Endothelial cell of umbilical vein (primary cell): ENCODE data around the gene HECW1. TPM values are rescaled to one million over a fixed set of nuclear protein-coding genes. Genes with fewer than 3 reads are reported as not detected.
"Not testable (repeated sequence)": the region's sequence is repeated elsewhere in the genome, so short reads cannot be mapped to it uniquely, and the experiment has no call there.

Experiments
- BruUV-seq: library from RNA; stranded (reverse); fragments of 400-500 nt; replicated peaks from 2 replicates; lab custom pipeline; 2021; lab: Mats Ljungman, UMichigan
- CTCF ChIA-PET: fragments of 300-600, 350-600 bp; sonication (Branson Sonifier 250); formaldehyde crosslinking; loops from one replicate; lab custom pipeline; 2021; ENCODE audit warnings: antibody characterized with exemption, inconsistent platforms; lab: Charles Lee
- POLR2A ChIA-PET: fragments of 300-600, 350-600 bp; sonication (Branson Sonifier 250); formaldehyde crosslinking; loops from one replicate; lab custom pipeline; 2021; ENCODE audit warnings: antibody characterized with exemption, inconsistent platforms; lab: Charles Lee
- DNase-seq: peaks from one replicate; pipeline ENCODE4 v3.0.0-alpha.2; 2011; ENCODE audit warnings: low read depth, low spot score
- FAIRE-seq: peaks from 2 replicates; lab custom pipeline; 2011; peaks lifted over from hg19 to GRCh38; lab: Jason Lieb, UNC
- H2AFZ ChIP-seq: 2 replicates; pipeline ENCODE4 v1.6.0; 2012; ENCODE audit warnings: low read depth, low read length, control low read depth, inconsistent platforms
- H3K27ac ChIP-seq: 2 replicates; pipeline ENCODE4 v1.5.1; 2011; ENCODE audit warnings: low read depth, mild to moderate bottlenecking, control low read depth, low read length, moderate library complexity; ENCODE audit not compliant: insufficient read depth
- H3K27me3 ChIP-seq, 2 experiments: 2 replicates each; pipeline versions ENCODE4 v1.6.0 to v1.6.1; 2011; ENCODE audit warnings: low read length in 2 of 2, mixed read lengths in 1 of 2; ENCODE audit not compliant: control insufficient read depth in 2 of 2, insufficient read depth in 2 of 2
- H3K36me3 ChIP-seq, 2 experiments: 2 replicates in 1 of 2; 3 replicates in 1 of 2; pipeline ENCODE4 v1.5.1; 2011; ENCODE audit warnings: low read length in 2 of 2, mild to moderate bottlenecking in 1 of 2, moderate library complexity in 1 of 2; ENCODE audit not compliant: control insufficient read depth in 2 of 2, insufficient read depth in 2 of 2; ENCODE audit errors: extremely low read depth in 1 of 2
- H3K4me1 ChIP-seq: 3 replicates; pipeline ENCODE4 v1.5.1; 2011; ENCODE audit warnings: mild to moderate bottlenecking, low read length; ENCODE audit not compliant: control insufficient read depth, insufficient read depth; ENCODE audit errors: extremely low read depth
- H3K4me2 ChIP-seq: 2 replicates; pipeline ENCODE4 v1.6.1; 2011; ENCODE audit warnings: low read length, control low read depth, mixed read lengths; ENCODE audit not compliant: insufficient read depth
- H3K4me3 ChIP-seq, 3 experiments: fragments of 200-600 bp in 1 of 3; sonication (generic), shearing (Covaris generic) in 1 of 3; replicated peaks in 1 of 3; 2 replicates each; pipeline ENCODE4 v1.5.1; 2011 to 2016; ENCODE audit warnings: control low read depth in 3 of 3, low read length in 3 of 3, mild to moderate bottlenecking in 2 of 3, inconsistent platforms in 1 of 3, low read depth in 1 of 3, moderate library complexity in 1 of 3; ENCODE audit not compliant: insufficient read depth in 1 of 3
- H3K79me2 ChIP-seq: 2 replicates; pipeline ENCODE4 v1.6.0; 2012; ENCODE audit warnings: low read length, inconsistent platforms; ENCODE audit not compliant: control insufficient read depth, insufficient read depth
- H3K9ac ChIP-seq: replicated peaks from 2 replicates; pipeline ENCODE3; 2011; ENCODE audit warnings: low read length, control low read depth; ENCODE audit not compliant: insufficient read depth; ENCODE audit errors: extremely low read depth
- H3K9me1 ChIP-seq: replicated peaks from 3 replicates; pipeline ENCODE4 v1.6.0; 2011; ENCODE audit warnings: mild to moderate bottlenecking, low read length; ENCODE audit not compliant: control insufficient read depth, insufficient read depth; ENCODE audit errors: extremely low read depth
- H3K9me3 ChIP-seq: replicated peaks from 2 replicates; pipeline ENCODE4 v1.5.1; 2012; ENCODE audit warnings: low read length, inconsistent platforms; ENCODE audit not compliant: control insufficient read depth, insufficient read depth
- H4K20me1 ChIP-seq: replicated peaks from 2 replicates; pipeline ENCODE3; 2011; ENCODE audit warnings: mild to moderate bottlenecking, low read length; ENCODE audit not compliant: control insufficient read depth, insufficient read depth; ENCODE audit errors: extremely low read depth
- EZH2 ChIP-seq: IDR thresholded peaks from 2 replicates; pipeline ENCODE4 v1.6.1; 2012; ENCODE audit warnings: borderline replicate concordance, low read depth, mild to moderate bottlenecking, moderate library complexity, low read length, inconsistent platforms; ENCODE audit not compliant: severe bottlenecking
- FOS ChIP-seq: IDR thresholded peaks from 2 replicates; pipeline ENCODE4 v1.6.1; 2011; ENCODE audit warnings: mild to moderate bottlenecking, low read length, moderate library complexity, borderline replicate concordance; ENCODE audit not compliant: insufficient read depth
- GATA2 ChIP-seq: IDR thresholded peaks from 2 replicates; pipeline ENCODE4 v1.7.0; 2011; ENCODE audit warnings: low read depth, mild to moderate bottlenecking, moderate library complexity, mixed read lengths, low read length; ENCODE audit not compliant: insufficient read length, insufficient read depth
- JUN ChIP-seq: IDR thresholded peaks from 2 replicates; pipeline ENCODE4 v1.6.1; 2011; ENCODE audit warnings: borderline replicate concordance, low read depth; ENCODE audit not compliant: insufficient read length, insufficient read depth
- MAX ChIP-seq: IDR thresholded peaks from 2 replicates; pipeline ENCODE4 v1.6.1; 2011; ENCODE audit not compliant: insufficient read depth, insufficient read length
- MYC ChIP-seq: IDR thresholded peaks from one replicate; pipeline ENCODE4 v1.6.1; 2011; ENCODE audit warnings: mild to moderate bottlenecking, low read depth, low read length
- POLR2A ChIP-seq: IDR thresholded peaks from 2 replicates; pipeline ENCODE4 v1.6.1; 2012; ENCODE audit warnings: low read depth, mild to moderate bottlenecking, control low read depth, low read length
- POLR2AphosphoS5 ChIP-seq: IDR thresholded peaks from 2 replicates; pipeline ENCODE4 v1.6.1; 2012; ENCODE audit warnings: low read depth, mild to moderate bottlenecking, control low read depth, low read length, moderate library complexity; ENCODE audit not compliant: insufficient read depth
- dilution Hi-C: fragments of 300-500 bp; cut with MboI; formaldehyde crosslinking; loops from one replicate; pipeline ENCODE4 v1.15.0; 2019; ENCODE audit warnings: low sequenced_read_pairs; ENCODE audit not compliant: extremely low pct_ligation_motif_present
- intact Hi-C: fragments of 100-400 bp; cut with micrococcal nuclease; formaldehyde crosslinking; loops from one replicate; pipeline ENCODE4 v1.10.0; 2022
- polyA plus RNA-seq, 4 experiments: library from polyadenylated mRNA; depleted of rRNA in 3 of 4; stranded (reverse) in 3 of 4; unstranded in 1 of 4; fragments of >200 nt; gene quantifications; 2 replicates each; pipeline versions ENCODE4 v1.2.1 to v1.2.3, GENCODE V29; 2011 to 2012; ENCODE audit warnings: missing spikeins in 1 of 4
- total RNA-seq: library from RNA; stranded (reverse); gene quantifications from 2 replicates; pipeline ENCODE4 v1.2.3, GENCODE V29; 2021
- TF ChIP-seq, protein P1 (sequence below), 2 donors: IDR thresholded peaks; 1 replicate in 1 of 2; 2 replicates in 1 of 2; pipeline ENCODE4 v1.5.1; 2011; ENCODE audit warnings: low read length in 2 of 2, mild to moderate bottlenecking in 2 of 2, moderate library complexity in 2 of 2, control low read depth in 1 of 2, inconsistent platforms in 1 of 2, low read depth in 1 of 2; ENCODE audit not compliant: insufficient read depth in 1 of 2; ENCODE audit errors: extremely low read depth in 1 of 2

The HECW1 gene
- total and polyA plus RNA-seq, 2 donors (not counting 3 experiments of a cell fraction or from before 2014, with no cell fraction given), result not detected

GRCh38 chr7:43072530-43072929 is 39.9 kb upstream of the HECW1 start:
- Histone ChIP-seq H3K79me2 (no peaks in the 10 kb centered on the region), H3K27ac (no peak overlapping the region), H2AFZ (no peak overlapping the region), H3K9me1 (no peaks in the 10 kb centered on the region), H3K4me1 (no peaks in the 10 kb centered on the region), H3K9me3 (no peaks in the 10 kb centered on the region), H3K4me3 (no peak overlapping the region), H4K20me1 (no peaks in the 10 kb centered on the region), H3K4me2 (no peak overlapping the region), H3K36me3 (no peaks in the 10 kb centered on the region), H3K27me3 (no peaks in the 10 kb centered on the region), H3K9ac (no peak overlapping the region)
- TF ChIP-seq EZH2 (no peak), POLR2AphosphoS5 (no peak), FOS (no peak), MYC (no peak), POLR2A (no peak), MAX (no peak), GATA2 (no peak), JUN (no peak)
- TF ChIP-seq, protein P1, sequence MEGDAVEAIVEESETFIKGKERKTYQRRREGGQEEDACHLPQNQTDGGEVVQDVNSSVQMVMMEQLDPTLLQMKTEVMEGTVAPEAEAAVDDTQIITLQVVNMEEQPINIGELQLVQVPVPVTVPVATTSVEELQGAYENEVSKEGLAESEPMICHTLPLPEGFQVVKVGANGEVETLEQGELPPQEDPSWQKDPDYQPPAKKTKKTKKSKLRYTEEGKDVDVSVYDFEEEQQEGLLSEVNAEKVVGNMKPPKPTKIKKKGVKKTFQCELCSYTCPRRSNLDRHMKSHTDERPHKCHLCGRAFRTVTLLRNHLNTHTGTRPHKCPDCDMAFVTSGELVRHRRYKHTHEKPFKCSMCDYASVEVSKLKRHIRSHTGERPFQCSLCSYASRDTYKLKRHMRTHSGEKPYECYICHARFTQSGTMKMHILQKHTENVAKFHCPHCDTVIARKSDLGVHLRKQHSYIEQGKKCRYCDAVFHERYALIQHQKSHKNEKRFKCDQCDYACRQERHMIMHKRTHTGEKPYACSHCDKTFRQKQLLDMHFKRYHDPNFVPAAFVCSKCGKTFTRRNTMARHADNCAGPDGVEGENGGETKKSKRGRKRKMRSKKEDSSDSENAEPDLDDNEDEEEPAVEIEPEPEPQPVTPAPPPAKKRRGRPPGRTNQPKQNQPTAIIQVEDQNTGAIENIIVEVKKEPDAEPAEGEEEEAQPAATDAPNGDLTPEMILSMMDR (IDR thresholded peaks at IDR 0.05; ENCODE audit: extremely low read depth in 1 of 2, insufficient read depth in 1 of 2, low read depth in 1 of 2, low read length in 2 of 2), result no peak
- POLR2A ChIA-PET, result no interaction called here
- intact Hi-C loops, result no loop called here
- DNase-seq, result peak; percentile 34
- no TSS peak for BruUV-seq
- no peak for FAIRE-seq
- CTCF ChIA-PET, result no interaction called here
- dilution Hi-C loops, result no loop called here

DNA sequence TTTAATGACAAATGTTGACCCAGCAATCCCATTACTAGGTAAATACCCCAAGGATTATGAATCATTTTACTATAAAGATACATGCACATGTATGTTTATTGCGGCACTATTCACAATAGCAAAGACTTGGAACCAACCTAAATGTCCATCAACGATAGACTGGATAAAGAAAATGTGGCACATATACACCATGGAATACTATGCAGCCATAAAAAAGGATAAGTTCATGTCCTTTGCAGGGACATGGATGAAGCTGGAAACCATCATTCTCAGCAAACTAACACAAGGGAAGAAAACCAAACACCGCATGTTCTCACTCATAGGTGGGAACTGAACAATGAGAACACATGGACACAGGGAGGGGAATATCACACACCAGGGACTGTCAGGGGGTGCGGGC is 38.6 kb upstream of the HECW1 start:
- BruUV-seq, dilution Hi-C loops, POLR2A ChIA-PET, H3K9me3 ChIP-seq, H3K9ac ChIP-seq, H2AFZ ChIP-seq, H3K4me3 ChIP-seq, H3K9me1 ChIP-seq, H3K4me2 ChIP-seq, H3K36me3 ChIP-seq, H3K79me2 ChIP-seq, H3K4me1 ChIP-seq, H3K27ac ChIP-seq, FAIRE-seq, intact Hi-C loops, DNase-seq, CTCF ChIA-PET, H4K20me1 ChIP-seq, H3K27me3 ChIP-seq: not testable (repeated sequence)
